ENCODE results near the gene TLE2.

GRCh38 chr19:3034656-3035541 is 5.8 kb upstream of the TLE2 start:
- TF ChIP-seq POLR2A (IDR thresholded peaks at IDR 0.05) (no peak), CTCF (IDR thresholded peaks at IDR 0.05) (no peak)

Measured in testis (tissue), 2 donors.